OCI-LY7 (cell line): ENCODE measurements around the gene MCF2L2. TPM values are rescaled to one million over a fixed set of nuclear protein-coding genes. Genes with fewer than 3 reads are reported as not detected.

Source experiments
- BruUV-seq: library from RNA; stranded (reverse); fragments of 400-500 nt; replicated peaks from 2 replicates; lab custom pipeline; 2021; lab: Mats Ljungman, UMichigan
- CTCF ChIA-PET: fragments of 300-600 bp; sonication (Branson Sonifier 250); formaldehyde crosslinking; loops from one replicate; lab custom pipeline; 2022; ENCODE audit warnings: antibody characterized with exemption; ENCODE audit not compliant: unreplicated experiment; lab: Charles Lee
- POLR2A ChIA-PET: fragments of 300-600 bp; sonication (Branson Sonifier 250); formaldehyde crosslinking; loops from one replicate; lab custom pipeline; 2022; ENCODE audit warnings: antibody characterized with exemption; lab: Charles Lee
- DNase-seq: peaks from one replicate; pipeline ENCODE4 v3.0.0-alpha.2; 2015; ENCODE audit warnings: low spot score
- H2AFZ ChIP-seq: fragments of 200-600 bp; sonication (generic), shearing (Covaris generic); 2 replicates; pipeline ENCODE4 v1.6.1; 2014; ENCODE audit warnings: mild to moderate bottlenecking, antibody characterized with exemption, low read length, moderate library complexity
- H3K27ac ChIP-seq: fragments of 200-600 bp; sonication (generic); 2 replicates; pipeline ENCODE4 v1.5.1; 2014; ENCODE audit warnings: mixed run types, low read depth, mild to moderate bottlenecking, moderate library complexity, low read length, inconsistent platforms; ENCODE audit not compliant: poor library complexity, severe bottlenecking
- H3K36me3 ChIP-seq: fragments of 200-600 bp; sonication (generic); 2 replicates; pipeline ENCODE4 v1.6.1; 2014; ENCODE audit warnings: mild to moderate bottlenecking, antibody characterized with exemption, low read length, moderate library complexity, mixed read lengths; ENCODE audit not compliant: insufficient read depth
- H3K4me1 ChIP-seq: fragments of 200-600 bp; sonication (generic); 2 replicates; pipeline ENCODE4 v1.5.1; 2014; ENCODE audit warnings: mild to moderate bottlenecking, low read length; ENCODE audit not compliant: insufficient read depth, poor library complexity, severe bottlenecking
- H3K4me2 ChIP-seq: fragments of 200-600 bp; sonication (generic); 2 replicates; pipeline ENCODE4 v1.6.1; 2014; ENCODE audit warnings: mild to moderate bottlenecking, low read length
- H3K4me3 ChIP-seq: fragments of 200-600 bp; sonication (generic); 2 replicates; pipeline ENCODE4 v1.5.1; 2014; ENCODE audit warnings: mild to moderate bottlenecking, low read depth, low read length; ENCODE audit not compliant: poor library complexity, severe bottlenecking
- H3K79me2 ChIP-seq: fragments of 200-600 bp; sonication (generic); 2 replicates; pipeline ENCODE4 v1.6.1; 2016; ENCODE audit warnings: low read depth, mild to moderate bottlenecking, low read length, moderate library complexity, mixed read lengths; ENCODE audit not compliant: insufficient read depth
- H3K9me2 ChIP-seq: fragments of 200-600 bp; sonication (generic); 2 replicates; pipeline ENCODE4 v1.6.1; 2016; ENCODE audit warnings: mild to moderate bottlenecking, low read length, mixed read lengths; ENCODE audit not compliant: insufficient read depth
- H3K9me3 ChIP-seq: fragments of 200-600 bp; sonication (generic); 2 replicates; pipeline ENCODE4 v1.6.1; 2014; ENCODE audit warnings: mild to moderate bottlenecking, mixed run types, low read length, mixed read lengths
- H4K20me1 ChIP-seq: fragments of 200-600 bp; sonication (generic); 2 replicates; pipeline ENCODE4 v1.6.1; 2014; ENCODE audit warnings: mild to moderate bottlenecking, antibody characterized with exemption, low read length, moderate library complexity, mixed read lengths; ENCODE audit not compliant: insufficient read depth
- CTCF ChIP-seq: fragments of 200-600 bp; sonication (generic); conservative IDR thresholded peaks from 2 replicates; pipeline ENCODE4 v1.5.1; 2014; ENCODE audit warnings: mild to moderate bottlenecking, antibody characterized with exemption, low read length, moderate library complexity, mixed read lengths
- EZH2phosphoT487 ChIP-seq: fragments of 200-600 bp; sonication (generic); IDR thresholded peaks from 2 replicates; pipeline ENCODE4 v1.6.1; 2018; ENCODE audit warnings: low read depth, borderline replicate concordance, mild to moderate bottlenecking, mixed run types, antibody characterized with exemption, low read length, moderate library complexity, mixed read lengths
- intact Hi-C: fragments of 100-400 bp; cut with micrococcal nuclease; formaldehyde crosslinking; loops from one replicate; pipeline ENCODE4 v1.10.0; 2022; ENCODE audit not compliant: unreplicated experiment
- total RNA-seq, 2 experiments: library from RNA; depleted of rRNA in 1 of 2; stranded (reverse); fragments of >200 nt in 1 of 2; shearing (Covaris generic) in 1 of 2; gene quantifications; 2 replicates each; pipeline ENCODE4 v1.2.3, GENCODE V29; 2014 to 2022

The MCF2L2 gene
- total RNA-seq, 2 experiments from 2014 or later = 6.6 to 8.0 TPM

GRCh38 chr3:183310936-183311335 is 117.5 kb downstream of the MCF2L2 start:
- no peaks in the 10 kb centered on the region for H3K4me1 ChIP-seq
- no peak overlapping the region for H2AFZ ChIP-seq
- TF ChIP-seq EZH2phosphoT487 (no peak), CTCF (no peak)
- H3K9me3 ChIP-seq = no peaks in the 10 kb centered on the region
- no peaks in the 10 kb centered on the region for H3K79me2 ChIP-seq
- H3K27ac ChIP-seq = no peak overlapping the region
- no peaks in the 10 kb centered on the region for H4K20me1 ChIP-seq
- ChIA-PET CTCF (no interaction called here), POLR2A (no interaction called here)
- no peak overlapping the region for H3K4me2 ChIP-seq
- H3K9me2 ChIP-seq = no peaks in the 10 kb centered on the region
- intact Hi-C loops = no loop called here
- no peaks in the 10 kb centered on the region for H3K36me3 ChIP-seq
- DNase-seq = no peak
- no peak overlapping the region for H3K4me3 ChIP-seq
- BruUV-seq = no TSS peak

GRCh38 chr3:183309276-183309675 is 119.1 kb downstream of the MCF2L2 start:
- TF ChIP-seq CTCF (no peak), EZH2phosphoT487 (no peak)
- Histone ChIP-seq H3K4me1 (no peaks in the 10 kb centered on the region), H3K79me2 (no peaks in the 10 kb centered on the region), H3K9me2 (no peaks in the 10 kb centered on the region), H3K4me3 (no peak overlapping the region), H3K4me2 (no peak overlapping the region), H3K9me3 (no peaks in the 10 kb centered on the region), H3K36me3 (no peaks in the 10 kb centered on the region), H2AFZ (no peak overlapping the region), H3K27ac (no peak overlapping the region), H4K20me1 (no peaks in the 10 kb centered on the region)
- ChIA-PET CTCF (no interaction called here), POLR2A (interaction anchor here (0.6 to 1.0 kb wide), 2 partner anchors 28 to 595 kb away, joined by 3 to 8 read pairs; no protein-coding TSS in a partner anchor)
- no peak for DNase-seq
- BruUV-seq = no TSS peak
- intact Hi-C loops = no loop called here

GRCh38 chr3:183308751-183309150 is 119.7 kb downstream of the MCF2L2 start:
- CTCF ChIA-PET = no interaction called here
- BruUV-seq = no TSS peak
- Histone ChIP-seq H4K20me1 (no peaks in the 10 kb centered on the region), H3K4me1 (no peaks in the 10 kb centered on the region), H3K79me2 (no peaks in the 10 kb centered on the region), H2AFZ (no peak overlapping the region), H3K4me3 (no peak overlapping the region), H3K4me2 (no peak overlapping the region), H3K36me3 (no peaks in the 10 kb centered on the region), H3K9me2 (no peaks in the 10 kb centered on the region), H3K9me3 (no peaks in the 10 kb centered on the region), H3K27ac (no peak overlapping the region)
- intact Hi-C loops = no loop called here
- DNase-seq = no peak
- TF ChIP-seq EZH2phosphoT487 = no peak
- no peak for TF ChIP-seq CTCF
- POLR2A ChIA-PET = no interaction called here
